IMR-90 (cell line): ENCODE data around the gene CEP170B. TPM values are rescaled to one million over a fixed set of nuclear protein-coding genes. Genes with fewer than 3 reads are reported as not detected.

Source experiments
- polyA plus RNA-seq, 3 experiments: library from polyadenylated mRNA; depleted of rRNA; stranded (reverse); fragments of >200 nt; gene quantifications; 2 replicates each; pipeline ENCODE4 v1.2.3, GENCODE V29; 2012; ENCODE audit warnings: low replicate concordance in 1 of 3
- total RNA-seq: library from RNA; depleted of rRNA; stranded (reverse); fragments of >200 nt; gene quantifications from 2 replicates; pipeline ENCODE4 v1.2.3, GENCODE V29; 2012
- TF ChIP-seq, protein P1 (sequence below): fragments of 150-350 bp; IDR thresholded peaks from 2 replicates; pipeline ENCODE4 v1.6.1; 2016; ENCODE audit warnings: low read depth, mild to moderate bottlenecking, low read length, moderate library complexity, borderline replicate concordance

CEP170B gene
- total and polyA plus RNA-seq, 2 of the 4 experiments (the other 2 are of a cell fraction) = 3.6 to 13.1 TPM

DNA sequence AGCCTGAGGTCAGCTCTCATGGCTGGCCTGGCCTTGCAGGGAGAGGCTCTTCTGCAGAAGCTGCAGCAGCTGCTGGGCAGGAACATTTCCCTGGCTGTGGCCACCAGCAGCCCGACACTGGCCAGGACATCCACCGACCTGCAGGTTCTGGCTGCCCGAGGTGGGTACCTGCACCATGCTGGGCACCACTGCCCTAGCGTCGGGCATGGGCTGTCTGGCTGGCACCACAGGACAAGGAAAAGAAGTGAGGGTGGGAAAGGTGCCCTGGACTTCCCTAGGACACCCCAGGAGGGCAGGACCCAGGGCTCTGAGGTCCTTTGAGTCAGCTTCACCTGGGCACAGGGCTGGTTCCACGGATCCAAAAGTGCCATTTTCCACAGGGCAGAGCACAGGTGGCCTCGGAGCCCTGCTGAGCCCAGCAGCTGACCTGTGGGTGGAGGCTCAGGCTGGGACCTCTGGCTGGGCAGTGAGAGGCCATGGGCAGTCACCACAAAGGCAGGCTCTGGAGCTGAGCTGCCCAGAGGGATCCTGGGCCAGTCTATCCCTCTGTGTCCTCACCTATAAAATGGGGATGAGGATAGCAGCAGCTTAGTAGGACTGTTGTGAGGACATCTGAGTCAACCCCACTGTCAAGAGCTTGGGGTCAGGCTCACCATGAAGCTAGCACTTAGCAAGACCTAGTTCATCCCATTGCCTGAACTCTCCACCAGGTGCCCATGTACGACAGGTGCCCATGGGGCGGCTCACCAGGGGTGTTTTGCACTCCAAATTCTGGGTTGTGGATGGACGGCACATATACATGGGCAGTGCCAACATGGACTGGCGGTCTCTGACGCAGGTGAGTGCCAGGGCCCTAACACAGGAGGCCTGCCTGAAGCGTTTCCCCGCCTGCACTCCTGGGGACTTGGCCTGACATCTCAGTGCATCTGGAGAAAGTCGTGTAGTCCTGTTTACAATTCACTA lies 64.5 kb downstream of the CEP170B start (continued):
- TF ChIP-seq, protein P1, sequence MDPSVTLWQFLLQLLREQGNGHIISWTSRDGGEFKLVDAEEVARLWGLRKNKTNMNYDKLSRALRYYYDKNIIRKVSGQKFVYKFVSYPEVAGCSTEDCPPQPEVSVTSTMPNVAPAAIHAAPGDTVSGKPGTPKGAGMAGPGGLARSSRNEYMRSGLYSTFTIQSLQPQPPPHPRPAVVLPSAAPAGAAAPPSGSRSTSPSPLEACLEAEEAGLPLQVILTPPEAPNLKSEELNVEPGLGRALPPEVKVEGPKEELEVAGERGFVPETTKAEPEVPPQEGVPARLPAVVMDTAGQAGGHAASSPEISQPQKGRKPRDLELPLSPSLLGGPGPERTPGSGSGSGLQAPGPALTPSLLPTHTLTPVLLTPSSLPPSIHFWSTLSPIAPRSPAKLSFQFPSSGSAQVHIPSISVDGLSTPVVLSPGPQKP = no peak
